NCI-H524 (cell line): ENCODE results near the gene JADE3.

ENCODE experiments used
- DNase-seq, 2 experiments: peaks; one replicate each; lab custom pipeline; 2025; lab: John Stamatoyannopoulos, UW

Gene JADE3

DNA sequence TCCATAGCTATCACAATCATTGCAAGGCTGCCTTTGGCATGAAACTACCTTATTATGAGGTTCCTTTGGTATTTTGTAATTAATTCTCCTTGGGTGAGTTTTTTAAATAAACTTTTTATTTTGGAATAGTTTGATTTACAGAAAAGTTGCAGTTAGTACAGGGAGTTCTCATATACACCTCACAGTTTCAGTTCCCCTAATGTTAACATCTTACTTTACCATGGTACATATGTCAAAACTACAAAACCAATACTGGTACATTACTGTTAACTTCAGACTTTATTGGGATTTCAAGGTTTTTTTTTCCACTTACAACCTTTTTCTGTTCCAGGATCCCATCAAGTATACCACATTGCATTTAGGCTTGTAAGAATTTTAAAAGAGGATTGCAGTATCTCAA lies 114.0 kb downstream of the JADE3 start:
- DNase-seq: no peak

DNA sequence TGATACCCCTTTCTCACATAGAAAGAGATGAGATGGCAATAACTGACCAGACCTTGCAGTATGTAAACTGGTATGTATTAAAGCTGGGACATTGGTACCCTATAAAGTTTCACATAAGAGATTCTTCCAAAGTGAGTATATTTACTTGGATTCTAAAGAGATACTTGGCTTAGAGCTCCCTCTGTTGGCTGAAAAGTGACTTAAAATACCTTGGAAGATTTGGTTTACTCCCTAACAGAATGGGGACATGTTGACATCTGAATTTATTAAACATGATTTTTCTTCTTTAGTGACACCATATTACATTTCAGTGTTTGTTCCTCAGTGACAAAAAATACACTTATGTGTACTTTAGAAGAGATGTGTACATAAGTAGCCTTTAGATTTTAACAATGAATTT lies 118.1 kb downstream of the JADE3 start:
- DNase-seq: peak; percentile 53 to 79

DNA sequence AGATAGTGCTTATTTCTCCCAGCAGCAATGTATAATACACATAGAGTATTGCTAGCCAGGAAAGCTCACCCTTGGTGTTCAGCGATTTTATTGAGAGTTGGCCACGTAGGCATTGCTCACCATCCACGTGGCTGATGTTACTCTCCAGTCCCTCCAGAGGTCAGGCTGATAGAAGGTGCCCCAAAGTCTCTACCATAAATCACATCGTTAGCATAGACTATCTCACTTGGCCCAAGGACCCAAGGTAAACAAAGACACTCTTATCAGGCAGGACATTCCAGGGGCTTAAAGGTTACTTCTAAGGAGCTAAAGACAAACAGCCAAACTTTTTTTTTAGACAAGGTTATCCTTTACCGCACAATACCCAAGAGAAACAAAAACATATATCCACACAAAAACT lies 135.8 kb downstream of the JADE3 start:
- DNase-seq: no peak

DNA sequence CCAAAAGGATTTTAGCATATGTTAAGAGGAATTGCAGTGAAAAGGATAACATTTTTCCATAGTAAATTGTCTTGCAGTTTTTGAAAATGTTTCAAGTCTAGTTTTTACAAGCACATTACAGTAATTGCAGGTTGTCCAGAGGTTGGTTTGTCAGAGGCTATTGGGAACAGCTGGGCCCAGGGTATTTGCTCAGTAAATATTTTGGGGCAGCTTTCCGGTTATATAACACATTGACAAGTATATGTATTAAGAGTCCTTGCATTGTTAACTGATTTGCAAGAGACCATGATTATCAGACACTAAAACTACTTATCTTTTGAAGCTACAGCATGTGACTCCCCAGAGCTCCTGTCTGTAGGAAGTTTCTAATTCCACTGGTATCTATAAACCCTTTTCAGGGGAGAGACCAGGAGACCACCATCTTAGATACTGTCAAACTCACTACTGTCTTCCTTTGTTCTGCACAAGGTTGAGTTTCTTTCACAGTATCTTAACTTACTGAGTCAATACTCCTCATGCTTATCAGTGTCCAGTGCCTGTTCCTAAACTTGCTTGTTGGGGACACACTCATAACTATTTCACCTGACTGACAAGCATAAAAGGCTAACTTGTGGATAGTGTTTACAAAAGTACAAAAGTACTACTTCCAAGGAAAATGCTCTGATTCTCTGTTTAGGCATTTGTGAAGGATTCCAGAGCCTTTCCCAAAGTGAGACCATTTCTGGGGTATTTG lies 147.1 kb downstream of the JADE3 start:
- DNase-seq: no peak

DNA sequence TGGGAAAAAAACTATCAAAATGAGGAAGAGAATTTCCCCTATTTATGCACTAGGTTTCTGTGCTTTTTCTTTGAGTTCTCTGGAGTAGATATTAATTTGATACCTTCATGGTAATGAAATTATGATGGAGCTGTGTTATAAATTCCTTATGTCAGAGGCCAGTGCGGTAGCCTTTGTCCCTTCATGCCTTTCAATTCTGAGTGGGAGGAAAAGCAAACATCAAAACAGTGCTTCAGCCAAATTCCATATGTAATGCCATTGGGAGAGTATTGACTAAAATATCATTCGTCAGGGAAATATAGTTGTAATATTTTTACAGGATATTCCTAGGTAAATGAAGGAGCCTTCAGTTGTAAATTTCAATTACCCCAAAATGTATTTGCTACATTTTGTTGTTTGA lies 148.5 kb downstream of the JADE3 start:
- DNase-seq: no peak

DNA sequence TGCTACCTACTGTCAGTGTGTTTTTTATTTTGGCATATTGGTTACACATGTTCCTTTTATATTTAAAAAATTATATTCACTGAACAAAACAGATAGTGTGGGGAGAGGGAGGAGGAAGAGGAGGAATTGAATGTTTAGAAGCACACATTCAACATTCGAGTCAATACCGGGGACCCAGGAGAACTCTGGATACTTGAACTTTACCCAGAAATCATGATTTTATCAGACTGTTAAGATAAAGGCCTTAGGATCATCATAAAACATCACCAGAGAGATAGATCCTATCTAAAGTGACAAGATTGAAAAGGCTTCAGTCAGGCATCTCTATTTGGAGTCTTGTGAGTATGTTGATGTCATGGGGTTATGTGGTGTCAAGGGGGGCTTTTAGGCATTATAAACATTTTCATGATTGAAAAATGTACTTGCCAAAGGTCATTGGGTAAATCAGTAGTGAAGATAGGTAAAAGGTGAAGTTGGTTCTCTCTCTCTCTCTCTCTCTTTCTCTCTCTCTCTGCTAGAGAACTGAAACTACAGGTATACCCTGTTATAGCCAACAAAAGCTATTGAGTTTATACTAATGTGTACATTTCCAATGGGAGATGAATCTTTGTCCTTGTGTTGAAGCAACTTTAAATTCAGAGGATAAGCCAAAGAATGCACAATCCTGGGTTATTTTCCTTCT lies 149.2 kb downstream of the JADE3 start:
- DNase-seq: no peak

DNA sequence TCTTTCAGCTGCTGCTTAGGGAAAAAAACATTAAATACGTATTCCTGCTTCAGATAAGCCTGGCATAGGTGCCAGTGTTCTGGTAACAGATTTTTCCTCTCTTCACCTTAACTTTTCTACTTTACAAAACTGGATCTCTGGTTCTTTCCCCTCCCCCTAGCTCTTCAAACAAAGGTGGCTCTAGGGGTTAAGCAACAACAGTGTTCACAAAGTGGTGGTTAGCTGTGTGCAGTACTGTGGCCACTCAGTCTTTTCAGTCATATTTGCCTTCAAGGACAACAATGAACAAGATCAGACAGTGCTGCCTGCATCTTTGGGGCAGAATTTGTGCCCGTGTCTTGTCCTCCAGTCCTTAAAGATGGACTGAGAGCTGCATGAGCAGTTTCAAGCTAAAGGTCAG lies 151.0 kb downstream of the JADE3 start:
- no peak for DNase-seq

DNA sequence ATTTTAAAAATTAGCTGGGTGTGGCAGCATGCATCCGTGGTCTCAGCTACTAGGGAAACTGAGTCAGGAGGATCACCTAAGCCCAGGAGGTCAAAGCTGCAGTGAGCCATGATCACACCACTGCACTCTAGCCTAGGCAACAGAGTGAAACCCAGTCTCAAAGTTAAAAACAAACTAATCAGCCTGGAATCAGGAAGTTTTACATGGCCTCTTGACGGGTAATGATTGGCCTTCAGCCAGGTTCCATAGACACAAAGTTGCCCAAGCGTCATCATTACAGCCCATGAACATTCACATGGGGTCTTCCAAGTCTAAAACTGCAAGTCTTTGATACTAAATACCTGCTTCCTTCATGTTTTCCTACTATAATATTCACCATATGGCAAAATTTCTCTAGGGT lies 156.0 kb downstream of the JADE3 start:
- no peak for DNase-seq

DNA sequence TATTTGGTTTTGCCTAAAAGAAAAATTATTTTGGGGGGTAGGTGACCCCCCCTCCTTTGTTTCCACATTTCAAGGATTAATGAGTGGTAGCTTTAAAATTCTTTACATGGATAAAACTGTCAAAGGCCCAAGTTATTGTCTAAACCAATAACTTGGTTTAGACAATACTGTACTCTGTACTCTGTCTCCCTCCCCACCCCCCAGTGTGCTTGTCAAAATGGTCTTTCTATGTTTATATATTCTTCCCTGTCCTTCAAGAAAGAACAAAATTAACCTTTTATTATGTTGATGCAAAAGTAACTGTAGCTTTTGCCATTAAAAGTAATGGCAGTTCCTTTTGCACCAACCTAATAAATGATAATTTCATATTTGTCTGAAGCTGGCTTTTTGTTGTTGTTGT lies 156.5 kb downstream of the JADE3 start:
- DNase-seq: no peak

DNA sequence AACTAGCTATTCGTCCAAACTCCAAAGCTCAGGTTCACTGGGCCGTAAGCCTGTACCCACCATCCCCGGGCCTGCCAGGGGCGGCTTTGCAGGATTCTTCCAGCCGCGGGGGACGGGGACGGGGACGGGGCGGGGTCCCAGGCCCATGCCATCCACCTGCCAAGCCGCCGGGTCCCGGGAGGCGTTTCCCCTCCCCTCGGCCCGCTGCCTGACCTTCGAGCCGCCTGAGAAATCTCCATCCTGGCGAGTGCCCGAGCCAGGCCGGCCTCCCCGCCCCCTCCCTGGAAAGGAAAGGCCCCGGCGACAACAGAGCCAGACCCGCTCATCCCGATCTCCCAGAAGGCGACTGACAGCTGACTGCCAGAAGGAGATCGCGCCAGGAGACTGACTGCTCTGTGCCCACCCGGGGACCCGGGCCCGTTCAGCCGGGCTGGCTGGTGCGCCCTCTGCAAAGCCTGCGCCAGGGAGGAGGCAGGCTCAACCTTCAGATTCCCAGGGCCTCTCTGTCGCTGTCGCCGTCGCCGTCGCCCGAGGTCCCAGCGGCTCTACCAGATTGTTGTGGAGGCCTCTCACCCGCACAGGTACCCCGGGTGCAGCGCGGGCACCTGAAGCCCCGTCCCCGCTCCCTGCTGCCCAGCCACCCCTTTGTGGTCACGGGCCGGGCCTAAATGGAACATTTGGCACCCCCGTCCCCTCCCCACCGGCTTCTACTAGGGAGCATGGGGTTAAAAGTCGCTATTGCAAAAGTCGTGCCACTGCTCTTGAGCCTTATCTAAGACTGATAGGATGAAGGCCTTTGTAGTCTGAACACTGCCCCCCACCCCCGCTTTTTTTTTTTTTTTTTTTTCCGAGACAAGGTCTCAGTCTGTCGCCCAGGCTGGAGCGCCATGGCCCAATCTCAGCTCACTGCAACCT lies 166.2 kb downstream of the JADE3 start, which contains the start of gene RGN:
TSS of gene RGN (plus strand) at position 315 of the 915 bp plus-strand sequence. CDS start 2,702 bp downstream, outside the sequence.
- no peak for DNase-seq

DNA sequence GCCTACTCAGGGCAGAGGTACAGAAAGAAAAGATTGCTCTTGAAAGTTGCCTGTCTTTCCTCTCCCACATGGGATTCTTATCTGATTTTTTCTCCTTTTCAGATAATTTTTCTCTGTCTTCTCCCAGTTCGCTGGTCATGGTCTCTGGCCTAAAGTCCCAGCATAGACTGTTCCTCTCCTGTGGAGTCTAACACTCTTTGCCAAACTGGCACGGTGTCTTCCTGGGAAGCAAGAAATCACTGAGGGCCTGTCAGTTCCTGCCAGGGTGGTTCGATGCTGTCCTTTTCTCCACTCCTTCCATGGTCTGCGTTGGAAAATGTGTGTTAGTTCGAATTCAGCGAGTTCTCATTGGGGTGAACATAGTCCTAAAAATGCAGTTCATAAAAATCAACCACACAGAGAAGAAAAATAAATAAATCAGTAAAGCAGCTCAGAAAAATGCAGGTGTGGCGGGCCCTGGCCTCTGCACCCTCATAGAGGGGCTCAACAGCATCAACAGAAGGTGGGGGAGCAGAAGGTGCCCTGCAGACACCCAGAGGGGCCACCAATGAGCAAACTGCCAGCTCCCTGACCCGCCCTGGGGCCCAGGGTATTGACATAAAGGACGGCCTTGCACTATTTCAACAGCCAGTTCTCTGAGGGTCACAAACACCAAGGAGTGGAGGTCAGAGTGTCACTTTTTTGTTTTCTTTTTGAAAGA lies 168.1 kb downstream of the JADE3 start:
- DNase-seq: no peak

DNA sequence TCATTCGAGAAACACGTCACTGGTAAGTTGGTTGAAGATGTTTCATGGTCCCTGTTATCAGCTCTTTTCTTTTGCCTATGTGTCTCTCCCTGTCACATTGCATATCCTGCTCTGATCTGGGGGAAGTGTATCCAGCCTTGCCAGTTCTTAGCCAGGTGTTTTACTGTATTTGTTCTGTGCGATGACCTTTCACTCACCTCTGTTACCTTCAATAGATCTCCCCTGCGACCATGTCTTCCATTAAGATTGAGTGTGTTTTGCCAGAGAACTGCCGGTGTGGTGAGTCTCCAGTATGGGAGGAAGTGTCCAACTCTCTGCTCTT lies 168.7 kb downstream of the JADE3 start:
- DNase-seq: no peak

DNA sequence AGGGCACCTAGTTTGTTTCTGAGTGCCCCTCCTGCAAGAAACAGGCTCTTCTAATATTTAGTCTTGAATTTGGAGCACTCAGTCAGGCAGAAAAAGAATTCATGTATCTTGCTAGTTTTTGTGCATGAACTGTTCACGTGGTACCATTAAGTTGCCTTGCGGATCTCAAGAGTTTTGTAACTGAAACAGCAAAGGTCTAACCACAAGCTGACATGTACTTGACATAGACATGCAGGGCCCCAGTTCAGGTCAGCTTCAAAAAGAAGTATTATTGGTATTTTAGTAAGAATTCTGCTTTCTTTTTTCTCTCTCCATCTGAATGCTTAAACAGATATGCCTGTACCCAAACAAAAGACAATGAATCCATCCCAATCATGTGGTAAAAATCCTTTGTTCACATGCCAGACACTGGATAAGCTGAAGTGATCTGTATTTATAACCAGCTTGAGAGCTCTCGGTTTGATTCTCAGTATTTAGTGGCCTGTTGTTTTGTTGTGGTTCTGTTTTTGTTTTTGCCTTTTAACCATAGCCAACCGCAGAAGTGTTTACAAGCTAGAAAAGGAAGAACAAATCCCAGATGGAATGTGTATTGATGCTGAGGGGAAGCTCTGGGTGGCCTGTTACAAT lies 179.0 kb downstream of the JADE3 start:
- DNase-seq: no peak

DNA sequence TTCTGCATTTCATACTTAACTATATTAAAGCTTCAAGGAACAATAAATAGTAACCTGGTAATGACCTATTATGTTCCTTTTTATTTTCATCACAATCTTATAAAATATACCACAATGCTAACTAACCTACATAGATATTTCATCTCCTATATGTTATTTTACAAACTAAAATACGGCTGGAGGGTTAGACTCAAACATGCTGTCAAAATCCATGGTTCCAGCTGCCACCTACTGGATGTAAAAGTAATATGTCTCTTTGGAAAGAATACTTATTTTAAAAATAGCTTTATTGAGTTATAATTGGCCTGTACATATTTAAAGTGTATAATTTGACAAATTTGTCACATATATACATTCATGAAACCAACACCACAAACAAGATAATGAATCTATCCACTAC lies 181.0 kb downstream of the JADE3 start:
- peak in 1 of 2 experiments; percentile 35 for DNase-seq

DNA sequence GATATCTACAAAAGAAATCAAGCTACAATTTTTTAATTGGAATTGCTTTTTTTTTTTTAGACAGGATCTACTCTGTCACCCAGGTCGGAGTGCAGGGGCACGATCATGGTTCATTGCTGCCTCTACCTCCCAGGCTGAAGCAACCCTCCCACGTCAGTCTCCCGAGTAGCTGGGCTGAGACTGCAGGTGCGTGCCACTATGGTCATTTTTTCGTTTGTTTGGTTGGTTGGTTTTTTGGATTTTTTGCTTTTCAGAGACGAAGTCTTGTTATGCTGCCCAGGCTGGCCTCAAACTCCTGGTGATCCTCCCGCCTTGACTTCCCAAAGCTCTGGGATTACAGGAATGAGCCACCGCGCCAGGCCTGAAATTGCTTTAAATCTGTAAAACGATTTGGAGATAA lies 181.6 kb downstream of the JADE3 start:
- DNase-seq: no peak

DNA sequence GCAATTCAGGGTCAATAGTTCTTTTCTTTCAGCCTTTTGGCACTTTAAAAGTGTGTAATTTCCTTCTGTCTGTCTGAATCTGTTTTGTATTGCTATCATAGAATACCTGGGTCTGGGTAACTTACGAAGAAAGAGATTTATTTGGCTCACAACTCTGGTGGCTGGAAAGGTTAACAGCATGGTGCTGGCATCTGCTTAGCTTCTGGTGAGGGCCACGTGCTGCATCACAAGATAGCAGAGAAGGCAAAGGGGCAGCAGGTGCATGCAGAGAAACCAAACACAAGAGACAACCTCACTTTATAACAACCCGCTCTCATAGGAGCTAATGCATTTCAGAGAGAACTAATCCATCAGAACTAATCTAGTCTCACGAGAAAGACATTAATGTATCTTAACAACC lies 184.8 kb downstream of the JADE3 start:
- DNase-seq: peak; percentile 68 to 85

DNA sequence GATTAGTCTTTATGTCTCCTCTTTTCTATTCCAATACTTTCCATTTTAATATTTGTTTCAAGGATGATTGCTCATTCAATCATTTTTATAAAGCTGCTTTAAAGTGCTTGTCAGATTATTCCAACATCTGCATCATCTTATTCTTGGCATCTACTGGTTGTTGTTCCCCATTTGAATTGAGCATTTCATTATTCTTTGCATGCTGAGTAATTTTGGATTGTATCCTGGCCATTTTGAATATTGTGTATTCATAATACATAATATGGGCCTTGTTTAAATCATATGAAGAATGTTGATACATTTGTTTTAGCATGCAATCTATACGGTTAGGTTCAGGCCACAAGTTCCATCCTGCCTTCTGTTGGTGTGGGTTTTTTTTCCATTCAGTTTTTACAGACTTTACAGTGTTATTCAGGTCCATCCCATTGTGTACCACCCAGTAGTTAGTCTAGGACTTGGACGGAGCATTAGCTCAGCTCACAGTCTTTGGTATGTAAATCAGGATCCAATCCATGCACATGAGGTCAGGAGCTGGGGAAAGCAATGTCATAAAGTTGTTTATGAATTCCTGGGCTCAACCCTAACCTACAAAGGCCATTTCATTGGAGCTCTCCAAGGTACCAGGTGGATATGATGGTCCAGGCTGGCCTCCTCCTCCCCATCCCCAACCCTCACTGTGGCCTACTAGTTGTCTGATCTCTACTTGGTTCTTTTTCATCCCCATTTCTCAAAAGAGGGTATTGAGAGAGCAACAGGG lies 186.3 kb downstream of the JADE3 start:
- DNase-seq: no peak

DNA sequence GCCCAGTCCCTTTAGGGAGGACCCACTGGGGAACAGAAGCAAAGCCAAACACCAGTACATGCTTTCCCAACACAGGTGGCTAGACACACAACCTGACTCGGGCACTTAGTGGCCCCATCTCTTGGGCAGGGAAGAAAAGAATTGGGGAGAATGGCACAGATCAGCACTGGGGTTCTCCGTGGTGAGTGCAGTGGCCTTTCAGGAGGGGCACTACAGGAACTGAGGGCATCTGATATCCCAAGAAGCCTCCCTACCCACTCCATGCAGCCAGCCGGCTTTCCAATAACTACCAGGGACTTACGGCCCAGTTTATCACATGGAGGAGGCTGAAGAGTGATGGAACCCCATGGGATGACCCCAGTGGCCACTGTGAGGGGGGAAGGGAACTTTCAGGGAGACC lies 189.0 kb downstream of the JADE3 start:
- no peak for DNase-seq
